Liver (tissue), 9 donors: ENCODE data around the gene RAPGEF4. TPM values are rescaled to one million over a fixed set of nuclear protein-coding genes. Genes with fewer than 3 reads are reported as not detected.

Experiments
- DNase-seq: peaks from one replicate; pipeline ENCODE4 v3.0.0-alpha.2; 2017; ENCODE audit warnings: low spot score
- H3K27ac ChIP-seq, 2 donors: one replicate each; pipeline ENCODE4 v1.7.0; 2013; ENCODE audit warnings: inconsistent platforms in 2 of 2, low read length in 2 of 2, control low read depth in 1 of 2, low read depth in 1 of 2, mild to moderate bottlenecking in 1 of 2
- H3K27me3 ChIP-seq, 4 donors: one replicate each; pipeline versions ENCODE4 v1.6.1 to v1.7.0; 2013; ENCODE audit warnings: low read length in 3 of 4, inconsistent platforms in 1 of 4, mild to moderate bottlenecking in 1 of 4, moderate library complexity in 1 of 4; ENCODE audit not compliant: control insufficient read depth in 4 of 4, insufficient read depth in 4 of 4
- H3K36me3 ChIP-seq, 4 donors: one replicate each; pipeline versions ENCODE4 v1.6.1 to v1.7.0; 2013; ENCODE audit warnings: low read length in 3 of 4, mild to moderate bottlenecking in 3 of 4, low read depth in 1 of 4, moderate library complexity in 1 of 4; ENCODE audit not compliant: control insufficient read depth in 4 of 4, insufficient read depth in 3 of 4
- H3K4me1 ChIP-seq, 4 donors: one replicate each; pipeline versions ENCODE4 v1.6.1 to v1.7.0; 2013; ENCODE audit warnings: low read length in 3 of 4, mild to moderate bottlenecking in 3 of 4, moderate library complexity in 1 of 4; ENCODE audit not compliant: control insufficient read depth in 4 of 4, insufficient read depth in 4 of 4
- H3K4me3 ChIP-seq, 3 donors: one replicate each; pipeline versions ENCODE4 v1.6.1 to v1.7.0; 2013; ENCODE audit warnings: low read length in 3 of 3, control low read depth in 1 of 3, low read depth in 1 of 3, mild to moderate bottlenecking in 1 of 3
- H3K9ac ChIP-seq, 2 donors: one replicate each; pipeline ENCODE4 v1.7.0; 2013; ENCODE audit warnings: low read length in 2 of 2, mild to moderate bottlenecking in 2 of 2, moderate library complexity in 2 of 2, control low read depth in 1 of 2, low read depth in 1 of 2
- H3K9me3 ChIP-seq, 4 donors: one replicate each; pipeline versions ENCODE4 v1.6.1 to v1.7.0; 2013; ENCODE audit warnings: low read length in 3 of 4; ENCODE audit not compliant: control insufficient read depth in 4 of 4
- ATF3 ChIP-seq: IDR thresholded peaks from 2 replicates; pipeline ENCODE4 v1.6.1; 2016; ENCODE audit warnings: antibody characterized with exemption
- EGR1 ChIP-seq, 2 donors: IDR thresholded peaks; 2 replicates each; pipeline ENCODE4 v1.6.1; 2016 to 2018; ENCODE audit warnings: antibody characterized with exemption in 2 of 2, low read depth in 2 of 2
- FOXA1 ChIP-seq: IDR thresholded peaks from 2 replicates; pipeline ENCODE4 v1.6.1; 2016; ENCODE audit warnings: antibody characterized with exemption
- FOXA2 ChIP-seq: IDR thresholded peaks from 2 replicates; pipeline ENCODE4 v1.6.1; 2016; ENCODE audit warnings: antibody characterized with exemption
- GABPA ChIP-seq, 2 donors: IDR thresholded peaks in 1 of 2; conservative IDR thresholded peaks in 1 of 2; 2 replicates each; pipeline ENCODE4 v1.6.1; 2016; ENCODE audit warnings: antibody characterized with exemption in 2 of 2, mild to moderate bottlenecking in 1 of 2, moderate library complexity in 1 of 2
- HNF4A ChIP-seq, 2 donors: conservative IDR thresholded peaks; 2 replicates each; pipeline ENCODE4 v1.6.1; 2016; ENCODE audit warnings: antibody characterized with exemption in 2 of 2, mild to moderate bottlenecking in 2 of 2
- NR2F2 ChIP-seq: IDR thresholded peaks from 2 replicates; pipeline ENCODE4 v1.6.1; 2016; ENCODE audit warnings: antibody characterized with exemption
- RAD21 ChIP-seq, 2 donors: IDR thresholded peaks; 2 replicates each; pipeline ENCODE4 v1.6.1; 2016; ENCODE audit warnings: antibody characterized with exemption in 2 of 2, mild to moderate bottlenecking in 2 of 2
- REST ChIP-seq: IDR thresholded peaks from 2 replicates; pipeline ENCODE4 v1.6.1; 2016; ENCODE audit warnings: antibody characterized with exemption, mild to moderate bottlenecking
- TAF1 ChIP-seq: conservative IDR thresholded peaks from 2 replicates; pipeline ENCODE4 v1.6.1; 2016; ENCODE audit warnings: antibody characterized with exemption, mild to moderate bottlenecking
- YY1 ChIP-seq: IDR thresholded peaks from 2 replicates; pipeline ENCODE4 v1.6.1; 2016; ENCODE audit warnings: antibody characterized with exemption, mild to moderate bottlenecking
- WGBS: extraction: QIAGEN DNeasy Blood & Tissue Kit; methylation state at CpG from one replicate; pipeline ENCODE4 v1.1.7; 2013; 5-methylcytosine and 5-hydroxymethylcytosine counted together
- polyA plus RNA-seq, 2 donors: library from polyadenylated mRNA; stranded (reverse) in 1 of 2; unstranded in 1 of 2; fragments of 200-250 nt in 1 of 2; fragments of >200 nt in 1 of 2; fragmentation: Nextera tagmentation in 1 of 2; extraction: Ambion mirVana in 1 of 2; gene quantifications; one replicate each; pipeline versions ENCODE4 v1.2.1 to v1.2.3, GENCODE V29; 2013 to 2015
- total RNA-seq, 2 donors: library from RNA; depleted of rRNA; stranded (reverse); fragments of >200 nt; gene quantifications; one replicate each; pipeline ENCODE4 v1.2.3, GENCODE V29; 2014
- TF ChIP-seq, protein P1 (sequence below): IDR thresholded peaks from 2 replicates; pipeline ENCODE4 v1.6.1; 2016; ENCODE audit warnings: antibody characterized with exemption
- TF ChIP-seq, protein P2 (sequence below): IDR thresholded peaks from 2 replicates; pipeline ENCODE4 v1.6.1; 2016; ENCODE audit warnings: antibody characterized with exemption
- donor health status: healthy.
- donor health status: healthy.
- donor health status: healthy.
- donor health status: healthy.
- donor health status: healthy.

RAPGEF4 gene
- total and polyA plus RNA-seq, 4 donors: 1.5 to 18.2 (median 8.3) TPM

GRCh38 chr2:172693037-172693436 is 42.6 kb upstream of the RAPGEF4 start (continued):
- no peak for TF ChIP-seq REST
- no peak for TF ChIP-seq TAF1
- TF ChIP-seq RAD21 (IDR thresholded peaks at IDR 0.05): no peak
- TF ChIP-seq, protein P1, sequence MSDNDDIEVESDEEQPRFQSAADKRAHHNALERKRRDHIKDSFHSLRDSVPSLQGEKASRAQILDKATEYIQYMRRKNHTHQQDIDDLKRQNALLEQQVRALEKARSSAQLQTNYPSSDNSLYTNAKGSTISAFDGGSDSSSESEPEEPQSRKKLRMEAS: no peak

DNA sequence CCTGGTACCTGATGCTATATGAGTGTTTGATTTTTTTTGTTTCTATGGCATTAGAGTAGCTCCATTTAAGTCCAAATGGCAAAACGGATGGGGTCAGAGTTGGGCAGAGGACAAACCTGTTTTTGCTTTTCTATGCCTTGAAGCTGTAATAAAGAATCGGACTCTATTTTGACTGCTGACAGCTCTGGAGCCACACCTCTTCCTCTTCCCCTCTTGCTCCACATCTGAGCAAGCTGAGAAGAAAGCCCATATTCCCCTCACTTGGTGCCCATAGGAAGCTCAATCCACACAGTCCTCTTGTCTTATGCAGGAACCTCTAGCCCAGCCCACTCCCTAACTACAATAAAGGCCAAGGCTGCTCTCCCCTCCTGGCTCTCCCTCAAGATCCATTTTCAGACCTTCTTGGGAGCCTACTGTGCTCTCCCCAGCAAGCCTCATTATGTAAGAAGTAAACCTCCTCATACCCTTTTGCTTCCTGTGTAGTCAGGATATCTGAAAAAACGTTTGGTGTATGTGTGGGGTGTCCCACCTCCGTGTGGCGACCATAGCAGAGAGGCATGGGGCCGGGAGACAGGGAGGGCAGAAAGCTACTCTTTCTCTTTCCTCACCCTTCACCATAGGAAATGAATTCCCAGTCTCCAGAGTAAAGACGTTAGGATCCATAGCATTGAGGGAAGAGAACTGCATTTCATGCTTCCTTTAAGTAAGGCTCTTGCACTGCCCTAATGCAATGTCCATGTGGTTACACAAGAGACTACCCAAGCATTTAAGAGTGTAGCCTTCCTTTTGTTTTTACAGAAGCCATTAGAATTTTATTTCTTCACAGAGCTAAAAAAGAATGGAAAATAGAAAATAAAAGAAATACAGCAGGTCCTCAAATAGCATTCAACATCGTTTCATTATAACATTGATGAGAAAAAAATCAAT is 41.9 kb upstream of the RAPGEF4 start:
- H3K9me3 ChIP-seq: peaks cover 0 to 2% (median 0%) of the 10 kb centered on the region in 4 donors
- no peaks in the 10 kb centered on the region for H3K27me3 ChIP-seq
- DNase-seq: no peak
- H3K4me1 ChIP-seq: no peaks in the 10 kb centered on the region
- TF ChIP-seq YY1: no peak
- TF ChIP-seq HNF4A (conservative IDR thresholded peaks at IDR 0.05): no peak
- TF ChIP-seq FOXA2: no peak
- TF ChIP-seq RAD21 (IDR thresholded peaks at IDR 0.05): no peak
- no peak for TF ChIP-seq REST
- TF ChIP-seq, protein P1: no peak
- TF ChIP-seq TAF1: no peak
- no peak for TF ChIP-seq FOXA1
- no peak for TF ChIP-seq EGR1 (IDR thresholded peaks at IDR 0.05; ENCODE audit: low read depth in 2 of 2)
- TF ChIP-seq GABPA (IDR thresholded peaks at IDR 0.05 in 1 of 2, conservative IDR thresholded peaks at IDR 0.05 in 1 of 2): no peak
- TF ChIP-seq, protein P2, sequence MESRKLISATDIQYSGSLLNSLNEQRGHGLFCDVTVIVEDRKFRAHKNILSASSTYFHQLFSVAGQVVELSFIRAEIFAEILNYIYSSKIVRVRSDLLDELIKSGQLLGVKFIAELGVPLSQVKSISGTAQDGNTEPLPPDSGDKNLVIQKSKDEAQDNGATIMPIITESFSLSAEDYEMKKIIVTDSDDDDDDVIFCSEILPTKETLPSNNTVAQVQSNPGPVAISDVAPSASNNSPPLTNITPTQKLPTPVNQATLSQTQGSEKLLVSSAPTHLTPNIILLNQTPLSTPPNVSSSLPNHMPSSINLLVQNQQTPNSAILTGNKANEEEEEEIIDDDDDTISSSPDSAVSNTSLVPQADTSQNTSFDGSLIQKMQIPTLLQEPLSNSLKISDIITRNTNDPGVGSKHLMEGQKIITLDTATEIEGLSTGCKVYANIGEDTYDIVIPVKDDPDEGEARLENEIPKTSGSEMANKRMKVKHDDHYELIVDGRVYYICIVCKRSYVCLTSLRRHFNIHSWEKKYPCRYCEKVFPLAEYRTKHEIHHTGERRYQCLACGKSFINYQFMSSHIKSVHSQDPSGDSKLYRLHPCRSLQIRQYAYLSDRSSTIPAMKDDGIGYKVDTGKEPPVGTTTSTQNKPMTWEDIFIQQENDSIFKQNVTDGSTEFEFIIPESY: no peak
- no peak for TF ChIP-seq ATF3
- no peak for TF ChIP-seq NR2F2
- H3K9ac ChIP-seq: no peak overlapping the region
- 66% methylated on average over 8 of the region's 8 CpGs for WGBS
- no peaks in the 10 kb centered on the region for H3K36me3 ChIP-seq
- H3K4me3 ChIP-seq: no peak overlapping the region
- no peak overlapping the region for H3K27ac ChIP-seq
